ENCODE measurements around the gene WEE2. TPM values are rescaled to one million over a fixed set of nuclear protein-coding genes. Genes with fewer than 3 reads are reported as not detected.
"Not testable (repeated sequence)": the region's sequence is repeated elsewhere in the genome, so short reads cannot be mapped to it uniquely, and the experiment has no call there.

WEE2 gene
- total RNA-seq, 1 donor from 2014 or later = not detected

DNA sequence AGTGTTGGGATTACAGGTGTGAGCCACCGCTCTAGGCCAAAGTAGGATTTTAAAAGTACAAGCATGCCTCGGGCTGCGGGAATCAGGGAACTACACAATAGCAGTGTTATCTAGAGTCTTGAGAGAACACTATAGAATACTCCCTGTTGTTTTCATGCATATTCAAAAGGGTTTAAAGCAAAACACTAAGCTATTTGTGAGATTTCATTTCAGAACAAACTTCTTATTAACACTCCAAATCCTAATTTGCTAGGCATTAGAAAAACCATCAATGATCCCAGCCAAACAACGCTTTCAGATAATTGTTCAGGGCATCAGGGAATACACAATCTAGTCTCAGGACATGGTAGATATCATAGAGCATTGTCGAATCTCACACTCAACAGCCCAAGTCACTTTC lies 20.1 kb upstream of the WEE2 start:
- DNase-seq (ENCODE audit: low spot score) (no peak), ATAC-seq (no peak)
- intact Hi-C loops (cut with DNase I) = no loop called here

DNA sequence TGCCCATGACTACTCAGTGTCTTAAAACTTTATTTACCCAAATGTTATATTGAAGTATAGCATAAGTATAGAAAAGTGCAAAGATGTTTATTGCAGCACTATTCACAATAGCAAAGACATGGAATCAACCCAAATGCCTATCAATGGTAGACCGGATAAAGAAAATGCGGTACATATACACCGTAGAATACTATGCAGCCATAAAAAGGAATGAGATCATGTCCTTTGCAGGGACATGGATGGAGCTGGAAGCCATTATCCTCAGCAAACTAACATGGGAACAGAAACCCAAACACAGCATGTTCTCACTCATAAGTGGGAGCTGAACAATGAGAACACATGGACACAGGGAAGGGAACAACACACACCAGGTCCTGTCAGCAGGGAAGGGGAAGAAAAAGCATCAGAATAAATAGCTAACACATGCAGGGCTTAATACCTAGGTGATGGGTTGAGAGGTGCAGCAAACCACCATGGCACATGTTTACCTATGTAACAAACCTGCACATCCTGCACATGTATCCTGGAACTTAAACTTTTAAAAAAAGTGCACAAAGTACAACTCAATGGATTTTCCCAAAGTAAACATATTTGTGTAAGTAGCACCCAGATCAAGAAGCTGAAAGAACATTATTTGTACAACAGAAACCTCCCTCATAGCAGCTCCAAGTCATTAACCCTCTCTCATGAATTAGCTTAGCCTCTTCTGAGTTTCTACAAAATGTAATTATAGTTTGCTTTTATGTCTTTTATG lies 18.9 kb upstream of the WEE2 start:
- ATAC-seq; DNase-seq (ENCODE audit: low spot score); intact Hi-C loops (cut with DNase I): not testable (repeated sequence)

DNA sequence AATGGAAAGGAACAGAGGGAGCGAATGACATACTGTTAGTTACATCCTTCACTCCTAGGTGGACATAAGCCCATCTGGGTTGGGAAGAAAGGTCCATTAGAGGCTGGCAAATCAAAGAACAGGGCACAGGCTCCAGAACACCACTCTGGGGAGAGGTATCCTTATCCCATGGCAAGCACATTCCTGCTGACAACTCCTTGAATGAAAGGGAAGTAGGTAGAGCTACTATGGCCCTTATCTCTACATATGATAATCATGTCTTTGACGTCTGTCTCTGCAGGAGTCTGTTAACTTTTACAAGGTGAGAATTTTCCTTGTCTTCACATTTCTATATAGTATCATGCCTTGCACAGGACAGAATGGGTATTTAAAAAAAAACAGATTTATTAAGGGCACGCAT lies 16.6 kb upstream of the WEE2 start:
- DNase-seq (ENCODE audit: low spot score) (no peak), ATAC-seq (no peak)
- intact Hi-C loops (cut with DNase I) = no loop called here

DNA sequence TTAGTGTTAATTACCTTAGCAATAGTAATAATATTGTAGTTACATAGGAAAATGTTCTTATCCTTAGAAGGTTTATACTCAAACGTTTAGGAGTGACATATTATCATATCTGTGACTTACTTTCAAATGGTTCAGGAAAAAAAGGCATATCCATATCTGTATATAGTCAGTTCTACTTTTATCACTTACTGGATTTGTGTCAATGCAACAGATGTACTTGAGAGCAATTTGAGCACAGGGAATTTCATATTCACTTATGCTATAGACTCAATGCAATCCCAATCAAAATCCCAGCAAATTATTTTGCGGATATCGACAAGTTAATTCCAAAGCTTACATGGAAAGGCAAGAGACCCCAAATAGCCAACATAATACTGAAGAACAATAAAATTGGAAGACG lies 16.2 kb upstream of the WEE2 start:
- ATAC-seq (no peak), DNase-seq (ENCODE audit: low spot score) (no peak)
- intact Hi-C loops (cut with DNase I) = no loop called here

DNA sequence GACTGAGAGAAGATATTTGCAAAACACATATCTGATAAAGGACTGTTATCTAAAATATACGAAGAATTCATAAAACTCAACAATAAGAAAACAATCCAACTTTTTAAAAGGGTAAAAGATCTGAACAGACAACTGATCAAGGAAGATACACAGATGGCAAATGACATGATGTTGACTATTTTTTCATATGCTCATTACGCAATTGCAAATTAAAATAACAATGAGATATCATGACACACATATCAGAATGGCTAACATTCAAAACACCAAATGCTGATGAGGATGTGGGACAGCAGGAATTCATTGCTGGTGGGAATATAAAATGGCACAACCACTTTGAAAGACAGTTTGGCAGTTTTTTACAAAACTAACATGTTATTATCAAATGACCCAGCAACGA lies 15.1 kb upstream of the WEE2 start:
- DNase-seq (ENCODE audit: low spot score) (no peak), ATAC-seq (no peak)
- intact Hi-C loops (cut with DNase I) = no loop called here

DNA sequence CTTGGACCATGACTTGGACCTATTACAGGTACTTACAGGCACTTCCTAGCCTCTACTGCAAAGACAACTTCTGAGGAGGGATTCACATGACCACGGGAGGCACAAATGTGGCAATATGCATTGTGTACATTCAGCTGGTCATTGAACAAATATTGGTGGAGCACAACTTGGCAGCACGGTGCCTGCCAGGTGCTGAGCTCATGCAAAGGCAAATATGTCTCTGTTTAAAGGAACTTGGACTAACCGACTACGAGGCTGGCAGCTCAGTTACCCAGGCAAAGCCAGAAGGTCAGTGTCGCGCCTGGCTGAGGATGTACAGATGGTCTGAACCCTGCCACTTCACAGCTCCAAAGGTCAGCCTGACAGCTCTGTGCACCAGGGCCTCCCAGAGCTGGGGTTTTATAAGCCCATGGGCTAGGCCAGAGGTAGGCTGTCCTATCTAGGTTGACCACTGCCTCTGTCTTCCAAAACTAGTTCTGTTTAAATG lies 12.3 kb upstream of the WEE2 start:
- ATAC-seq = no peak
- intact Hi-C loops (cut with DNase I) = no loop called here
- no peak for DNase-seq (ENCODE audit: low spot score)

DNA sequence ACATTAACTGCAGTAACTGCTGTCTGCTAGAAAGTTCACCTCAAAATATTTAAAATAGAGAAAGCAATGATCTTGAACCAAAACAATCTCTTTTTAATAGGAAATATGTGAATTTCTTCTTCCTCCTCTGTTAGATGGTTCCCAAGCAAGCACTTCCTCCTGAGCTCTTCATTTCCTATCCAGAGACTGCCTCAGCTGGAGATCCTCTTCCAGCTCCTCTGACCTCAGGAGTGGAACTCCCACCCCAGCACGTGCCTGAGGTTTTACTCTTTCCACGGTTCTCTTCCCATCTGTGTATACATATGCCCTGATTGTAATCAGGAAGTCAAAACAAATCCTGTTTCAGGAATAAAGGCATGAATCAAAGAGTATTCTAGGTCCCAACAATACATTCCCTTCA lies 11.8 kb upstream of the WEE2 start:
- intact Hi-C loops (cut with DNase I) = no loop called here
- no peak for ATAC-seq
- DNase-seq (ENCODE audit: low spot score) = no peak

DNA sequence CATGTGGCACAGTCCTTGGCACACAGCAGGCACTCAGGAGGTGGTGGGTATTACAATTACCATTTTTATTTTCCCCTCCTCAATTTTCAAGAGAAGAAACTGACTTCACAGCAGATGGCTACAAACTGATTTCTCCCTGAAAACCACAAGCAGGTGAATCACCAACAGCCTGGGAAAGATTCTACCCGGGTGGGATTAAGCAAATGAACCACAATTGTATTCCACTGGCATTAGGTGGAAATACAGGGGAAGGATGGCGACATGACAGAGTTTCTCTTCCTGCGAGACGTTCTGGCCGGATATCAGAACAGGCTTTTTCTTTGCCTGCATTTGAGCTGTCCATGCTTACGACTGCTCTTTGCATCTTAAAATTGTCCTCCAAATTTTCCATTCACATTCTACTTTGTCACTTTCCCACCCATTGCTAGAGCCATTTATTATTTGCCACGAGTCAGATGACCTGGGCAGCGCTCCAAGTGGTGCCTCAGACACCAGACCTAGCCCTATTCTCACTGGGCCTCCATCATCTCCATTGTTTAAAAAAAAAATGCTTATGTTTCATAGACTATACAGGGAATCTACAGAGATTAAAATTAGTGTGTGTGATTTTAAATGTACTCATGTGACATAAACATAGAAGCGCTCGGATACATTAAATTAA lies 10.8 kb upstream of the WEE2 start:
- DNase-seq (ENCODE audit: low spot score) = no peak
- ATAC-seq = no peak

DNA sequence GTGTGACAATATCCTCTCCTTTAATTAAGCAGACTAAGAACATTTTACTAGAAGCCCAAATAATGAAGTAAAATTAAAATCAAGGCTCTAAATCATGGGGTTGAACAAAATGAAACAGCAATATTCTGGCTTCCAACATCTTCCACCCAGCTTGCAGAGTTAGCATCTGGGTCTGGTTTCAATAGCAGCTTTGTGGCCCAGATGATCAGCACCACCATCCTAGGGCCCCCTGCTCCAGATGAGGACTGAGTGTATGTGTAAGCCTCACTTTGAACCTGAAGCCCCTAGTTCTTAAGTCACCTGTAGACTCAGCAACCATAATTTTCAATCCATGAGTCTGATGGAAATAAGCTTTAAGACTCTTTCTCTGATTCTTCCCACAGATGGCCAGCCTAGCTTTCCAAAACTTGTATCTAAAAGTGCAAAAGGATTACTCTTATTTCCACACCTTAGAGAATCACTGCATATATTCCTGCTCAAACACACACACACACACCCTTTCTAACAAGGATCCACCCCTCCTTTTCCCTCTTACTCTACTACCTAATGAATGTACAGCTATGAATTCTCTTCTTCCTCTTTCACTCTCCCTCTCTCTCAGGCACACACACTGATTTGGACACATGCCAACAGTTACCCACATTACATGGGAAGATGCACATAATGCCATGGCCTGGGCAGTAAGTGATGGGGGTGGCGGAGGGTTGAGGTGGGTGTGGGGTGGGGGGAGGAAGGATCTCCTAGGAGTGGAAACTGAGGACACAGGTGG lies 9.7 kb upstream of the WEE2 start:
- DNase-seq (ENCODE audit: low spot score) = no peak
- ATAC-seq = no peak
- intact Hi-C loops (cut with DNase I) = no loop called here

More for the DNA sequence above, 10.8 kb upstream of the WEE2 start:
- intact Hi-C loops (cut with DNase I) = no loop called here

DNA sequence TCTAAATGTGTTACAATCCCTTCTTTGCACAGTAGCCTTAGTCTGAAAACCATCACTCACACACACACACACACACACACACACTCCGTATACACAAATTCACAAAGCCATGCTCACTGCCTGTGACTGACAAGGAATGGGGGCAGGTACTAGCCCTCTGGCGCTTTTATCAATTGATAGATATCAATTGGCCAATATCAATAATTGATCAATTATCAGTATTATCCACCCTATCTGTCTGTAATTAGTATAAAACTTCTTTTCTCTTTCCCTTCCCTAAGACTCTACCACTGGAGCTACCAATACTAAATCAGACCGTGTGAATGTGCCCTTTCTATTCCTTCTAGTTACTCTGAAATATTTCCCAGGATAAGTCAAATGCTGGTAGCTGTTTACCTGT lies 8.3 kb upstream of the WEE2 start:
- DNase-seq (ENCODE audit: low spot score) (no peak), ATAC-seq (no peak)
- intact Hi-C loops (cut with DNase I) = no loop called here

DNA sequence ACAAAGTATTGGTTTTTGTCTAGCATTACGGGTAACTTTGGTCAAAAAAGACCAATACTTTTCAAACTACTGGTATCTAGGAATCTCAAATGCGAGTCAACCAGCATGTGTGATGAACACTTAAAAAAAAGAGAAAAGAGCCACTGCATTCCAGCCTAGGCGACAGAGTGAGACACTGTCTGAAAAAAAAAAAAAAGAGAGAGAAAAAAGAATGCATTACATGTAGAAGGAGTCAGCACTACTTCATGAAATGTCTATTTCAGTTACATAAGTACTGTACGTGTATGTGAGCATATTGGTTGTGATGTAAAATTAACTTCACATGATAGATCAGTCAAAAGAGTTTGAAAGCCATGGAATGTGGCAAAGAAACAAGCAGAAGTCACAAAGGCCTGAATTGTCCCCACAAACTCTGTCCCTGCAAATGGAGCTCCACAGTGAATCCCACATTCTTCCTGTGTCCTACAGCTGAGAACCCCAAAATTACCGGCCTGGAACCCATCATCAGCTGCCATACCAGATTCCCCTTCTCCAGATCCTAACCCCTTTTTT lies 7.8 kb upstream of the WEE2 start:
- DNase-seq (ENCODE audit: low spot score) (no peak), ATAC-seq (no peak)
- intact Hi-C loops (cut with DNase I) = no loop called here

DNA sequence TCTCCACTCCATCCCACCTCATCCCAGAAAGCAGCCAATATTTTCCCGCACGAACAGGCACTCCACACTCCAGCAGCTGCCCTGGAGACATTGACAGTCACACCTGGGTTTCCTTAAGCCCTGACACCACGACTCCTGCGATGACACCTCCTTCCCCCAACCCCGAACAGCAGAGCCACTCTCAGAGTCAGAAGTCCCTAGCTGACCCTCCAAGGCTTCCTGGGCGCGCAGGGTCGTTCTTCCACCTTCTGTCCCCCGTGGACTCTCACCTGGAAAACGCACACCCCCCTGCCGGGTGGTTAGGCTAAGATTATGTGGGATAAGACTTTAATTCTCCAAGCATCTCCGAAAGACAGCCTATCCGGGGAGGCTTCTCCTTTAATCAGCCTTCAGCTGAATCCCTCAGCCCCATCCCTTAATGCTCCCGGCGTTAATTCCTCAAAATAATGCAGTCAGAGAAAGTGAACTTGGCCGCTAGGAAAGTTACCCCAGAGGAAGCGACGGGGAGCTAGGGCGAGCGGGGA lies 7.2 kb upstream of the WEE2 start:
- ATAC-seq = peak; percentile 31
- no peak for DNase-seq (ENCODE audit: low spot score)
- intact Hi-C loops (cut with DNase I) = no loop called here

DNA sequence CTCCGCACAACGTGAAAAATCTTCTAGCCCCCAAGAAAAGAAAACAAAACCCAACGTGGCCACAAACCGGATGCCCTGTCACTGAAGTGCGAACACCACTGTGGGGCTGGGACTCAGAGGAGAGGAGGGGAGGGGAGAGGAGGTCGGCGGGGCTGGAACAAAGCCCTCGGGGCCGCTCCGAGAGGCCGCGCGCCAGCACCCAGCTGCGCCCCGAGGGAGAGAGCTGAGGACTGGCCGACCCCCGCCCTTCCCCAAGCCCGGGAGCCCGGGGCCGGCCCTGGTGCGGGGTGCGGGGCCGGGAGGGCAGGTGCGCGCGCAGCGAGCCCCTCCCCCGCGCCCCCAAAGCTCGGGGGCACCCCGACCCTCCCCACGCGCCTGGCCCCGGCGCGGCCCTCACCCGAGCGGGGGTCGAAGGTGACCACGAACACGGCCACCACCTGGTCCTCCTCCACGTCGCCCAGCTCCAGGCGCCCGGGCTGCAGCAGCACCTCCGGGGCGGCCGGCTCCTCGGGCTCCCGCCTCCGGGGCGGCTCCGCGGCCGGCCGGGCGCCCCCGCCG lies 6.6 kb upstream of the WEE2 start:
- ATAC-seq (peak; percentile 60), DNase-seq (ENCODE audit: low spot score) (peak; percentile 67)
- intact Hi-C loops (cut with DNase I) = no loop called here

DNA sequence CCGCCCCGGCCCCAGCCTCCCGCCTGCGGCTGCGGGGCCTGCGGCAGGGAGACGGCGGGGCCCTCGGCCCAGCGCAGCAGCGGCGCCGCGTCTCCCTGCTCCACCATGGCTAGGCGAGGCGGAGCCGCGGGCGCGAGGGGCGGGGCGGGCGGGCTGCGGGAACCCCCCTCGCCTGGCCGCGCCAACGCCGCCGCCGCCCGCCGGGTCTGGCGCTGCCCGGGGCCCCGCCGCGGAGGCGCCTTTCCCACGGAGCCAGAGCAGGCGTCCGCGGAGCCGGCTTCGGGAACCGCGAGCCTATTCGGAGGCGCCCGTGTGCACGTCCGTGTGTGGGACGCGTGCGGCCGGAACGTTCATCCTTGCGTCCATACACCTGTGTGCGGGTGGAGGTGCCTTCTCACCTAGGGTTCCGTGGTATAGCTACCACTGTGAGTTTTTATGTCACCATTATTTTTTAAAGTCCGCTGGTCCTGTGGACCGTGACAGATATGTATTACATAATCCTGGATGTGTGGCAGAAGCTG lies 6.0 kb upstream of the WEE2 start, which contains the start of gene DENND11:
DENND11 (minus strand) TSS at position 120 of the 521 bp plus-strand sequence; CDS start at position 107, 13 bp downstream.
- intact Hi-C loops (cut with DNase I) = no loop called here
- DNase-seq (ENCODE audit: low spot score) = peak; percentile 65
- peak; percentile 65 for ATAC-seq

DNA sequence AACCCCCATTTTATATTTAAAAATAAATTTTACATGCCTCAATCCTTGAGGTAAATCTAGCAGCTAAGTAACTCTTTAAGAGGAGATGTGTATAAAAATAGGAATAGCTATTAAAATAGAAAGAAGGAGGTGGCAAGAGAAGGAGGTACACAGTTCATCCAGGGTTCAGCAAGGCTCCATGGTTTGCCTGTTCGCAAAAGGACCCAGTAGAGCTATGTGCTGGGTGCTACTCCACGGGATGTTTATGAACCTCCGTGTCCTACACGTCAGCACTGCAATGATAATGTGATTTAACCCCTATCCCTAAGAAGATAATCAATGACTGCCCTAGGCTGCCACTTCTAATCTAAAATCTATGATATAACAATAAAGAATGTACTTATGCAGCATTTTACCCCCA lies 5.3 kb upstream of the WEE2 start:
- intact Hi-C loops (cut with DNase I) = no loop called here
- DNase-seq (ENCODE audit: low spot score) = no peak
- no peak for ATAC-seq

DNA sequence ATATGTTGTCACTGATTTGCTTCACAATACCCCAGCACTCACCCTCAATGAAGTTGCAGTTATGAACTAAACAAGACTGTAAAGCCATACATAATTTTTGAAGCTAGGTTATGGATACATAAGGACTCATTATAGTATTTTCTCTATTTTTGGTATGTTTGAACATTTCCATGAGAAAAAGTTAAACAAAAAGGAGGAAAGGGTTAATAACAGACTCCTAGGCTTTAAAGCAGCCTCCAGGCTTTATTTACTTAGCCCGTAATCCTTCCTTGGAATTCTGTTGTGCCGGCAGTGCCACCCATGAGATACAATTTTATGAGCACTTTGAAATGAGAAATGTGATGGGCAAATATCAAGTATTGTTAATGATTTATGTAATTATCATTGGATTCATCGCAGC lies 4.0 kb upstream of the WEE2 start:
- ATAC-seq (no peak), DNase-seq (ENCODE audit: low spot score) (no peak)
- intact Hi-C loops (cut with DNase I) = no loop called here

DNA sequence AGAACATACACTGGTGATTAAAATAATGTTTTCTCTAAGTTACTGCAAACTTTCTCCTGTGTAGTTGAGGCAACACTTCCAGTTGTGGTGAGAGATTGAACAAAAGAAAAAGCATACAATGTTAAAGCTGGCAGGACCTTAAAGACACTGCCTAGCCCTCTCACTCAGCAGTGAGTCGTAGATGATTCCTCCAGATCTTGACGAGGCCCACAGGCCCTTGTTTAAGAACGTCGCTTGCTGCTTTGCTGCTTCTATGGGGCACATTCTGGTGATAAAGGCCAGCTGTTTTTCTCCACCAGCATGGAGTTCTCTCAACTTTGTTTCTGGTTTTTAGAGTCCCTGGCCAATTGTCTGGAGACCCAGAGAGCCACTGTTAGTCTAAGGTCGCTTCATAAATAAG lies 3.4 kb upstream of the WEE2 start:
- ATAC-seq = no peak
- no peak for DNase-seq (ENCODE audit: low spot score)
- intact Hi-C loops (cut with DNase I) = no loop called here

DNA sequence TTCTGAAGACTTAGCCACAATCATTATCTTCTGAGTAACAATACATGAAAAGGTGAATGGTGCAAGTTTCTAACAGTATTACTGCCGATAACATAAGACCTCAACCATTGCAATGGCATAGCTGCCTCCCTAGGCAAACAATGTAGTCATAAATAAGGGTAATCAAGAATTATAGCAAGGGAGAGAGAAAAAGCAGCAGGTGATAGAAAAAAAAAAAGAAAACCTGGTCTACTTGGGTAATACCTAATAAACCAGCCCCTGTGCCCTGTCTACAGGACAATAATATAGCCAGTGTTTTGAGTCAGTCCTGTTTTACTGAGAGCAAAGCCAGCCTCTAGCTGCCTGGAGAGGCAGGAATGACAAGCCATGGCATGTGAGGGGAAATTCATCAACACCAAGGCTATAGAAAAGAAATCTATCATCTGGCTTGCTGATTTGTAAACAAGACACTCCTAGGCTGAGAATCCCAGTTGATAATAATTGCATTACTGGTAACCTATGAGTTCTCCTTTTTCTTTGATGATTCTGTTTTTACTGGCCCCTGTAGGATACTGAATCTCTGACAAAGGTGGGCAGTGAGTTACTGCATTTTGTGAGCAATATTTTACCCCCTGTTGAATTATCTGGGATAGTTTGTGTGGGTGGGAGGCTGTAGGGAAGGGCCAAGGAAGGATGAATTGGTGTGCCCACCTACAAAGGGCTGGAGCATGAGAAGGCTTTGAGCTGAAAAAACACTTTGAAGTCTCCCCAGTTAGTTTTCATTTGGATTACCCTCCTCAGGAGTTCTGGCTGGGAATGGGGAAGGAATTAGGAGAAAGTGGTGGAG lies 1.7 kb upstream of the WEE2 start:
- no peak for DNase-seq (ENCODE audit: low spot score)
- no peak for ATAC-seq
- intact Hi-C loops (cut with DNase I) = no loop called here
